22Rv1 (cell line): ENCODE results near the gene PCDH10.

ENCODE experiments used
- H3K27ac ChIP-seq: fragments of 450-650 bp; 2 replicates; pipeline ENCODE4 v1.5.1; 2017
- CTCF ChIP-seq: fragments of 450-650 bp; IDR thresholded peaks from 2 replicates; pipeline ENCODE4 v1.5.1; 2017; ENCODE audit warnings: mild to moderate bottlenecking
- ZFX ChIP-seq: fragments of 450-650 bp; IDR thresholded peaks from 2 replicates; pipeline ENCODE4 v1.6.1; 2017; ENCODE audit warnings: antibody characterized with exemption, borderline replicate concordance

PCDH10 gene

GRCh38 chr4:133148690-133149363, at the start of gene PCDH10:
Gene PCDH10, plus strand, starts transcription at chr4:133149294. Its CDS starts 847 bp downstream, at chr4:133150141.
- TF ChIP-seq CTCF = no peak
- TF ChIP-seq ZFX = no peak
- peak within 1 kb of the TSS; percentile 63 for H3K27ac ChIP-seq

- TF ChIP-seq CTCF (no peak), ZFX (no peak)
- H3K27ac ChIP-seq = no peak overlapping the region
Observed at GRCh38 chr4:133102043-133102442, 47.1 kb upstream of the PCDH10 start.

GRCh38 chr4:133102612-133103409, 46.3 kb upstream of the PCDH10 start:
- no peak for TF ChIP-seq CTCF
- TF ChIP-seq ZFX = no peak

GRCh38 chr4:133112641-133113040, 36.5 kb upstream of the PCDH10 start:
- H3K27ac ChIP-seq = no peak overlapping the region
- no peak for TF ChIP-seq CTCF
- TF ChIP-seq ZFX = no peak

More at GRCh38 chr4:133102612-133103409, 46.3 kb upstream of the PCDH10 start:
- no peak overlapping the region for H3K27ac ChIP-seq

- TF ChIP-seq CTCF = no peak
- no peak for TF ChIP-seq ZFX
- H3K27ac ChIP-seq = no peak overlapping the region
Observed at GRCh38 chr4:133124746-133125145, 24.3 kb upstream of the PCDH10 start.

- H3K27ac ChIP-seq = no peak overlapping the region
- TF ChIP-seq ZFX (no peak), CTCF (no peak)
Observed at GRCh38 chr4:133127500-133127899, 21.6 kb upstream of the PCDH10 start.

GRCh38 chr4:133129237-133129636, 19.9 kb upstream of the PCDH10 start:
- no peak overlapping the region for H3K27ac ChIP-seq
- TF ChIP-seq ZFX = no peak
- TF ChIP-seq CTCF = no peak
